NCI-H2196 treated with DMSO at 0.1 percent for 48 hours (cell line): ENCODE measurements around the gene PDF.

ENCODE experiments used
- DNase-seq: peaks from one replicate; lab custom pipeline; 2025; ENCODE audit not compliant: unreplicated experiment; lab: John Stamatoyannopoulos, UW

The PDF gene

GRCh38 chr16:69339289-69340094 lies 9.1 kb upstream of the PDF start, which contains the start of the genes COG8 and NIP7:
COG8 (minus strand) TSS chr16:69339564; CDS start chr16:69339552, 12 bp downstream.
NIP7 (plus strand) TSS chr16:69339772; CDS start chr16:69339830, 58 bp downstream.
- peak; percentile 89 for DNase-seq

GRCh38 chr16:69338557-69339288 lies 8.3 kb upstream of the PDF start:
- no peak for DNase-seq

GRCh38 chr16:69334696-69335095 lies 4.3 kb upstream of the PDF start:
- DNase-seq, result no peak

GRCh38 chr16:69329369-69330285 lies 761 bp downstream of the PDF start:
- DNase-seq, result no peak

GRCh38 chr16:69328854-69329316 lies 1.5 kb downstream of the PDF start:
- DNase-seq, result no peak

- DNase-seq, result no peak
These were observed 2.6 kb downstream of the PDF start for GRCh38 chr16:69327585-69328310.

- DNase-seq, result no peak
These were observed 4.1 kb downstream of the PDF start for GRCh38 chr16:69326172-69326873.

- no peak for DNase-seq
These were observed 4.6 kb downstream of the PDF start for GRCh38 chr16:69325784-69326171.

GRCh38 chr16:69324585-69325253 lies 5.7 kb downstream of the PDF start:
- no peak for DNase-seq

GRCh38 chr16:69324013-69324531 lies 6.3 kb downstream of the PDF start:
- no peak for DNase-seq

GRCh38 chr16:69323415-69323814 lies 7.0 kb downstream of the PDF start:
- DNase-seq, result no peak

- no peak for DNase-seq
These were observed 8.0 kb downstream of the PDF start for GRCh38 chr16:69322343-69322742.

GRCh38 chr16:69321080-69321479 lies 9.3 kb downstream of the PDF start:
- no peak for DNase-seq

- no peak for DNase-seq
These were observed 9.7 kb downstream of the PDF start for GRCh38 chr16:69320740-69321073.

GRCh38 chr16:69319826-69320739 lies 10.3 kb downstream of the PDF start:
- no peak for DNase-seq

- DNase-seq, result no peak
These were observed 11.0 kb downstream of the PDF start for GRCh38 chr16:69319381-69319780.

- DNase-seq, result no peak
These were observed 11.5 kb downstream of the PDF start for GRCh38 chr16:69318911-69319289.
